Progenitor cell of endocrine pancreas (in vitro differentiated cells): ENCODE measurements around the gene UQCRC2. TPM values are rescaled to one million over a fixed set of nuclear protein-coding genes. Genes with fewer than 3 reads are reported as not detected.
A peak's percentile ranks its signal among the peaks of the same experiment; 100 is the strongest.

ENCODE experiments used
- DNase-seq: peaks from one replicate; pipeline ENCODE4 v3.0.0; 2021; ENCODE audit warnings: low spot score; ENCODE audit not compliant: unreplicated experiment
- H3K27ac Mint-ChIP-seq: 2 replicates; pipeline ENCODE4 v1.8.0; 2021; ENCODE audit warnings: mild to moderate bottlenecking, moderate library complexity, mixed read lengths
- H3K27me3 Mint-ChIP-seq: 2 replicates; pipeline ENCODE4 v1.8.0; 2021; ENCODE audit warnings: mixed read lengths
- H3K36me3 Mint-ChIP-seq: 2 replicates; pipeline ENCODE4 v1.8.0; 2022; ENCODE audit warnings: mixed read lengths; ENCODE audit not compliant: insufficient read depth
- H3K4me1 Mint-ChIP-seq: 2 replicates; pipeline ENCODE4 v1.8.0; 2021; ENCODE audit warnings: low read depth, mixed read lengths
- H3K4me3 Mint-ChIP-seq: 2 replicates; pipeline ENCODE4 v1.8.0; 2021; ENCODE audit warnings: low read depth, mild to moderate bottlenecking, moderate library complexity, mixed read lengths
- H3K9me3 Mint-ChIP-seq: 2 replicates; pipeline ENCODE4 v1.8.0; 2021; ENCODE audit warnings: low read depth, mixed read lengths
- total RNA-seq: library from RNA; stranded (reverse); gene quantifications from 2 replicates; pipeline ENCODE4 v1.2.1, GENCODE V29; 2021
- TF ChIP-seq, protein P1 (sequence below): fragments of 200-600 bp; sonication (generic); IDR thresholded peaks from one replicate; pipeline ENCODE4 v1.5.0; 2021; ENCODE audit warnings: antibody characterized with exemption, mild to moderate bottlenecking; ENCODE audit not compliant: unreplicated experiment

UQCRC2 gene
- total RNA-seq, 1 donor from 2014 or later: 198 TPM

DNA sequence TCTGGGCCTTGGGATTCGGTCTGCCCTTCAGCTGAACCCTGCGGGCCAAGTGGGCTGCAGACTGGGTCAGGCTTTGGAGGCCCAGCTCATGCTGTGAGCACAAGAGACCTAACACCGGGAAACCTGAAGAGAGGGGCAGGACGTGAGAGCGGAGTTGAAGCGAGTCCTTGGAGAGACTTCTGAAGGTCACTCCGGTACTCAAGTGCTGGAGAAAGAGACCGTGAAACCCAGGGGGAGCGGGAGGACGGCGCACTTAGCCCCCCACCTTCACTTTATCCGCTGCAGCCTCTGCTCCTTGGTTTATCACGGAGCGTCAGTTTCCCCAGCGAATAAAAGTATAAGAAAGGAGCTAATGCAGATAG lies 361 bp downstream of the UQCRC2 start:
- H3K27ac Mint-ChIP-seq: peak overlapping the region; percentile 100
- H3K4me3 Mint-ChIP-seq: peak overlapping the region; percentile 95
- peaks cover 12% of the 10 kb centered on the region for H3K4me1 Mint-ChIP-seq
- DNase-seq: no peak
- peaks cover 6% of the 10 kb centered on the region for H3K36me3 Mint-ChIP-seq
- no peaks in the 10 kb centered on the region for H3K27me3 Mint-ChIP-seq
- TF ChIP-seq, protein P1, sequence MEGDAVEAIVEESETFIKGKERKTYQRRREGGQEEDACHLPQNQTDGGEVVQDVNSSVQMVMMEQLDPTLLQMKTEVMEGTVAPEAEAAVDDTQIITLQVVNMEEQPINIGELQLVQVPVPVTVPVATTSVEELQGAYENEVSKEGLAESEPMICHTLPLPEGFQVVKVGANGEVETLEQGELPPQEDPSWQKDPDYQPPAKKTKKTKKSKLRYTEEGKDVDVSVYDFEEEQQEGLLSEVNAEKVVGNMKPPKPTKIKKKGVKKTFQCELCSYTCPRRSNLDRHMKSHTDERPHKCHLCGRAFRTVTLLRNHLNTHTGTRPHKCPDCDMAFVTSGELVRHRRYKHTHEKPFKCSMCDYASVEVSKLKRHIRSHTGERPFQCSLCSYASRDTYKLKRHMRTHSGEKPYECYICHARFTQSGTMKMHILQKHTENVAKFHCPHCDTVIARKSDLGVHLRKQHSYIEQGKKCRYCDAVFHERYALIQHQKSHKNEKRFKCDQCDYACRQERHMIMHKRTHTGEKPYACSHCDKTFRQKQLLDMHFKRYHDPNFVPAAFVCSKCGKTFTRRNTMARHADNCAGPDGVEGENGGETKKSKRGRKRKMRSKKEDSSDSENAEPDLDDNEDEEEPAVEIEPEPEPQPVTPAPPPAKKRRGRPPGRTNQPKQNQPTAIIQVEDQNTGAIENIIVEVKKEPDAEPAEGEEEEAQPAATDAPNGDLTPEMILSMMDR: no peak
- no peaks in the 10 kb centered on the region for H3K9me3 Mint-ChIP-seq

DNA sequence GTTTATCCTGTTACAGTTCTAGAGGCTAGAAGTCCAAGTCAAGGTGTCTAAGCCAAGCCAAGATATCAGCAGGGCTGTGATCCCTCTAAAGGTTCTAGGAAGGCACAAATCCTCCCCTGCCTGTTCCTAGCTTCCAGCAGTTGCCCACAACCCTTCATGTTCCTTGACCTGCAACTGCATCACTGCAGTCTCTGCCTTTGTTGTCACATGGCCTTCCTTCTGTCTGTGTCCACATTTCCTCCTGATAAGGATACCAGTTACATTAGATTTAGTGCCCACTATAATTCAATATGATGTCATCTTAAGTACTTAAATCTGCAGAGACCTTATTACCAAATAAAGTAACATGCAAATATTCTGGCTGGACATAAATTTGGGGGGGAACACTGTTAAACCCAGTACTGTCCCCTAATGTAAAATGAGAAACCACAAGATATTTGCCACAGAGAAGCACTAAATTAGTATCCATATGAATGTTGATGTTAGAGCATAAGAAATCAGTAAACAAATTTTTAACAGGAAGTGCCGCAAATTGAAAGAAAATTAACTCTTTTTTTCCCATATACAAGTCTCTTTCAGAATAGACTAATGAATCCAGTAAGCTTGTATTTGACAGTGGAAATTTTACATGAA lies 4.7 kb downstream of the UQCRC2 start:
- Mint-ChIP-seq H3K4me3 (no peak overlapping the region), H3K9me3 (no peaks in the 10 kb centered on the region), H3K27me3 (no peaks in the 10 kb centered on the region), H3K36me3 (peaks cover 21% of the 10 kb centered on the region), H3K4me1 (peaks cover 6% of the 10 kb centered on the region), H3K27ac (peak overlapping the region; percentile 57)
- TF ChIP-seq, protein P1: no peak
- no peak for DNase-seq

GRCh38 chr16:21959050-21959449 lies 5.9 kb downstream of the UQCRC2 start:
- Mint-ChIP-seq H3K36me3 (peaks cover 21% of the 10 kb centered on the region), H3K4me1 (peaks cover 3% of the 10 kb centered on the region)

DNA sequence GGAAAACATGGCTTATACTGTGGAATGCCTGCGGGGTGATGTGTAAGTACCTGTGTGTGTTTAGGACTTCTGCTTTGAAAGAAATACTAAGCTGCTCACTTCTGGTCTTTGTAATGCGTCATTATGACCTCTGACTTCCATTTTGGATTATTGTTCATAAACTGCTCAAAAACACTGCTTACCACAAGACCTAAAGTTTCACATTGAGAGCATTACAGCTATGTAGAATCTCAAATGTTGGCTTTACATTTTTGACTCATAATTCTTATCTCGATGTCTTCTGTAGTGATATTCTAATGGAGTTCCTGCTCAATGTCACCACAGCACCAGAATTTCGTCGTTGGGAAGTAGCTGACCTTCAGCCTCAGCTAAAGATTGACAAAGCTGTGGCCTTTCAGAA lies 9.3 kb downstream of the UQCRC2 start:
- TF ChIP-seq, protein P1: no peak
- no peak for DNase-seq
- H3K4me1 Mint-ChIP-seq: no peaks in the 10 kb centered on the region
- H3K9me3 Mint-ChIP-seq: no peaks in the 10 kb centered on the region
- no peak overlapping the region for H3K27ac Mint-ChIP-seq
- H3K27me3 Mint-ChIP-seq: no peaks in the 10 kb centered on the region
- no peak overlapping the region for H3K4me3 Mint-ChIP-seq
- peaks cover 35% of the 10 kb centered on the region for H3K36me3 Mint-ChIP-seq

More at GRCh38 chr16:21959050-21959449, 5.9 kb downstream of the UQCRC2 start:
- Mint-ChIP-seq H3K9me3 (no peaks in the 10 kb centered on the region), H3K27ac (no peak overlapping the region), H3K27me3 (no peaks in the 10 kb centered on the region), H3K4me3 (no peak overlapping the region)
- TF ChIP-seq, protein P1: no peak
- DNase-seq: no peak

DNA sequence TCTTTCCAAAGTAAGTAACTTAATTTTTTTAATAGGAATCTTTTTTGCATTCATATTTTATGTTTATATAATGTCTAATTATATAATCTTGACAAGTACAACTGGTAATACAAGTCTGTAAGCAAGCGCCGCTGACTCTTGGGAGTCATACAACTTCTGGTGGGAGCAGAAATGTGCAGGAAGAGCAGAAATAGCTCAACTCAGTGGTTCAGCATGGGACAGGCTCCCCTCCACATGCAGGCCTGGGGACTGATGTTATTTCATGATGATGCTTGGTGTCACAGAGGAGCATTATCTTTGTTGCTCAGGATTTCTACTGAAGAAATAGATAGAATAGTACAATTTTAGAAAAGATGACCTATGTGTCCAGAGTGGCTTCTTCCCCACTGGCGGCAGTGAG lies 10.7 kb downstream of the UQCRC2 start:
- Mint-ChIP-seq H3K27me3 (no peaks in the 10 kb centered on the region), H3K36me3 (peaks cover 34% of the 10 kb centered on the region), H3K27ac (no peak overlapping the region), H3K9me3 (no peaks in the 10 kb centered on the region), H3K4me3 (no peak overlapping the region), H3K4me1 (no peaks in the 10 kb centered on the region)
- no peak for DNase-seq
- TF ChIP-seq, protein P1: no peak
